ENCODE measurements around the gene CEP104.

Gene CEP104

DNA sequence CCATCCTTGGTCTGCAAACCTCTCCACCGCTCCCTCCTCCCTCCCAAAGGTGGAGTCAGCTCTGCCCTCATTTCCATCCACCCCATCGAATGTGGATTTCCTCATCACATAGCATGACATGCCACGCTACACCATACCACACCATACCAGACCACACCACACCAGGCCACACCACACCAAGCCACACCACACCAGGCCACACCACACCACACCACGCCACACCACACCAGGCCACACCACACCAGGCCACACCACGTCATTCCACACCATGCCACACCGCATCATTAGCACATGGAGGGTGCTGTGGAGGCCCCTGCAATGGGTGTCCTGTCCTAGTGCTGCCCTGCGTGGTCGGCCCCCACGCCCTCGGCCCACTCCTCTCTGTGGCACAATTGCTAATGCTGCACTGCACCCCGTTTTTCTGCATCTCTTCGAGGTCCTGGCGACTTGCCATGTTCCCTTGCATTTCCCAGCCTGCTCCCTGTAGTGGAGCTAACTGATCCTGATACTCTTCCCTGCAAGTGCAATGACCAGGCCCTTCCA lies 11.5 kb upstream of the CEP104 start:
- no peak for DNase-seq (ENCODE audit: low read depth)

DNA sequence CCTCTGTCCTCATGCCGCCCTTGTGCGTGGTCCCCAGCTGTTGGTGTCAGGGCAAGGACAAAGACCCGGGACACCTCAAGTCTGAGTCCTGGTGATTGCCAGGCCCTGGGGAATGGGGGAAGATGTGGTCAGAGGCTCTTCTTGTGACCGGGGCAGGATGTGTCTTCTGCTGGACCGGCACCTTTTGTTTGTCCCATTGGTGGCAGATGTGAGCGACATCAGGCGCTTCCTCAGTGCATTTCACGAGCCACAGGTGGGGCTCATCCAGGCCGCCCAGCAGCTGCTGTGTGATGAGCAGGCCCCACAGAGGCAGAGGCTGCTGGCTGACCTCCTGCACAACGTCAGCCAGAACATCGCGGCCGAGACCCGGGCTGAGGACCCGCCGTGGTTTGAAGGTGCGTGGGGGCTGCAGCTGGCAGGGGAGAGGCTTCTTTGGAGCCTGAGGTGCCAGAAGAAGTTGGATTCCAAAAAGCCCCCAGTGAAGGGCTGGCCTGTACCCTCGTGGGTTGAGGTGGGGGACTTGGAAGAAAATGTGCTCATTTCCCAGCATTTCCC lies 8.7 kb upstream of the CEP104 start:
- no peak for DNase-seq (ENCODE audit: low read depth)

DNA sequence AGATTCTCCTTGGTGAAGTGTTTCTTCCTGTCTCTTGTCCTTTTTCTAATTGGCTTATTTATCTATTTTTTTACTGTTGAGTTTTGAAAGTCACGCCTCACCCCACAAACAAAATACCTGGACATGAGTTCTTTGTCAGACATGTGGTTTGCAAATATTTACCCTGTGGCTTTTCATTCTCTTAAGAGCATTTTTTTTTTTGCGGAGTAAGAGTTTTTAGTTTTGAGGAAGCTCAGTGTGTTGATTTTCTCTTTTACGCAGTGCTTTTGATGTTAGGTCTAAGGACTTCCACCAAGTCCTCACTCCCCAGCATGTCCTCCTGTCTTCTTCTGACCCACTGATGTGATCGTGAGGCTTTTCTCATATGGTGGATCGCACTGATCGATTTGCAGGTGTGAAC lies 7.9 kb upstream of the CEP104 start:
- no peak for DNase-seq (ENCODE audit: low read depth)

DNA sequence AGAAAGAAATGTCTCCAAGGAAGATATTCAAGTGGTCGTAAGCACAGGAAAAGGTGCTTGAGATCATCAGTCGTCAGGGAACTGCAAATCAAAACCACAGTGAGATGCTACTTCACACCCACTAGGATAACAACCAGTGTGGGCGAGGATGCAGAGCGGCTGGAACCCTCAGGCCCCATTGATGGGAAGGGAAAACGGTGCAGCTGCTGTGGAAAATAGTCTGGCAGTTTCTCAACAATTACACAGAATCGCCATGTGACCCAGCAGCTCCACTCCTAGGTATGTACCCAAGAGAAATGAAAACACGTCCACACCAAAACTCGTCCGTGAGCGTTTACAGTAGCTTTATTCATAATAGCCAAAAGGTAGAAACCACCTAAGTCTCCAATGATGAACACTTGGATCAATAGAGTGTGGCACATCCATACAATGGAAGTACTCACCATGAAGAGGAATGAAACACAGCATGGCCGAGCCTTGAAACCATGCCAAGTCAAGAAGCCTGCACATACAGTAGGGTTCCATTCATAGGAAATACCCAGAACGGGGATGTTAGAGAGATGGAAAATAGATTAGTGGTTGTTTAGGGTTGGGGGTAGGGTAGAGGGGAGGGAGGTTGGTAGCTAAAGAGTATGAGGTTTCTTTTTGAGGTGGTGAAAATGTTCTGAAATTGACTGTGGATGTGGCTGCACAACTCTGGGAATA lies 6.4 kb upstream of the CEP104 start:
- no peak for DNase-seq (ENCODE audit: low read depth)

DNA sequence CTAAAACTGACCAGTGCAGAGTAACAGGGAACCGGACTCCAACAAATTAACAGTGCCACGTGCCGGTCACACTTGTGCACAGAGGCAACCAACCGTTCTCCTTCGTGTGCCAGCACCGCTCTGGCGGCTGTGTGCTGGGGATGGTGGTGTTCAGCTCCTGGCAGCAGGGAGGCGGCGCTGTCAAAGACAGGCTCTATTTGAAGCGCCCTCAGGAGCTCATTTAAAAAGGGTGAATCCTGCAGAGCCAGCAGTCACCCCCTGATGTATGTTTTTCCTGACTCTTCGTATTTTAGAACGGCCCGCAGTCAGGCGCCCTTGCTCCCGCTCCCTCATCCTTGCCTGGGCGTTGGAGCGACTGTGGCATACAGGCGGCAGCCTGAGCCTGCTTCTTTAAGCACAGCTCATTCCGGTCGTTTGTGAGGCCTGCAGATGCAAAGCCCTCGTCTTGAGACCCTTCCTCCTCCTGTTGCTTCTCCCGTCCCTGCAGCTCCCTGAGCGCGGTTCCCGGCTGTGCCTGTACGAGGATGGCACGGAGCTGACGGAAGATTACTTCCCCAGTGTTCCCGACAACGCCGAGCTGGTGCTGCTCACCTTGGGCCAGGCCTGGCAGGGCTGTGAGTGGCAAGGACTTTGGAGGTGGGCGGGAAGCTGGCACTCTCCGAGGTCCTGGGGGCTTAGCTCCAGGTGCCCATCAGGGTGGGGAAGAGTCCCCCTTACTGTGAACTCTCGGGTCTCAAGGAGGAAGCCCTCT lies 1.4 kb upstream of the CEP104 start:
- DNase-seq (ENCODE audit: low read depth), result no peak

GRCh38 chr1:3857791-3858129 lies 749 bp upstream of the CEP104 start:
- DNase-seq (ENCODE audit: low read depth), result no peak

DNA sequence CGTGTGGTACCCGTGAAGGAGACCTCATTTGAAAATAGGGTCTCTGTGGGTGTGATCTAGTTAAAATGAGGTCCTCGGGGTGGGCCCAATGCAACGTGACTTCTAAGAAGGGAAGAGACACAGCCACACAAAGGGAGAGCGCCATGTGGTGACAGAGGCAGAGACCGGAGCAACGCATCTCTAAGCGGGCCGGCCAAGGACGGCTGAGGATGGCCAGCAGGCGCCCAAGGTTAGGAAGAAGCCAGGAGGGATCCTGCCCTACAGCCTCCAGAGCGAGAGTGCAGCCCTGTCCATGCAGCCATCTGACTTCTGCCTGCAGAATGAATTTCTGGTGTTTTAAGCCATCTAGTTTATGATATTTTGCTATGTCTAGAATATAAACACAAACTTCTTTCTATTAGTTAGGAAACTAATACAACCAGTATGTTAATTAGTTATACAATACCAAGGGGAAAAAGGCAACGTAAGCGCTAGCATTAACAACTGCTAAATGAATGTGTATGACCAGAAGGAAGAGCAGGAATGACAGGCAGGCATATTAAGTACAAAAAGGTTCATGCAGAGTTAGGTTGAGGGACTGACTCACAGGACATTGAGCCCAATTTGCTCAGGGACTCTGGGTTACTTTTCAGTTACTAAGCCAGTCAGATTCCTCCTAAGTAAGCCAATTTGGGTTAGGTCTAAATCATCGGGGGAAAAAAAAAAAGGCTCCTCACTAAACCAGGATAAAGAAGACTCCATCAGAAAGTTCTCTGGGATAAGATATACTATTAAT lies 4.1 kb downstream of the CEP104 start:
- DNase-seq (ENCODE audit: low read depth), result no peak

DNA sequence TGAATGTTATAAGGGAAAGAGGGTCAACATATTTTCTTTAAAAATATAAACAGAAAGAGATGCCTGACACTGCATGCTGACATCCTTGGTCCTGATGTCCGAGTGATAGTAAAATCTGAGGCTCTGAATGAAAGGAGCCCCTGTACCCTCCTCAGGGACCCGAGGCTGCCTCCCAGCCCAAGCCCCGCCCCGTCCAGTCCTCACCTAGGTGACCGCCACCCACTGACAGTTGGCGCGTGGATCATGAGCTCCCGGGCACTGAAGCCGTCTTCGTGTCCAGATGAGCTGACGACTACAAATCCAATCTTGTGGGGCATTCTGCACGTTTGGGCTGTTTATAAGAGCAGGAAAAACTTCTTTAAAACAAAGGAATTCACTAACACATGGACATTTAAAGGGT lies 4.9 kb downstream of the CEP104 start:
- DNase-seq (ENCODE audit: low read depth), result no peak

- no peak for DNase-seq (ENCODE audit: low read depth)
Observed at GRCh38 chr1:3851292-3851691, 5.7 kb downstream of the CEP104 start.

- no peak for DNase-seq (ENCODE audit: low read depth)
Observed at GRCh38 chr1:3850857-3851256, 6.2 kb downstream of the CEP104 start.

GRCh38 chr1:3847081-3847480 lies 9.9 kb downstream of the CEP104 start:
- DNase-seq (ENCODE audit: low read depth), result no peak

DNA sequence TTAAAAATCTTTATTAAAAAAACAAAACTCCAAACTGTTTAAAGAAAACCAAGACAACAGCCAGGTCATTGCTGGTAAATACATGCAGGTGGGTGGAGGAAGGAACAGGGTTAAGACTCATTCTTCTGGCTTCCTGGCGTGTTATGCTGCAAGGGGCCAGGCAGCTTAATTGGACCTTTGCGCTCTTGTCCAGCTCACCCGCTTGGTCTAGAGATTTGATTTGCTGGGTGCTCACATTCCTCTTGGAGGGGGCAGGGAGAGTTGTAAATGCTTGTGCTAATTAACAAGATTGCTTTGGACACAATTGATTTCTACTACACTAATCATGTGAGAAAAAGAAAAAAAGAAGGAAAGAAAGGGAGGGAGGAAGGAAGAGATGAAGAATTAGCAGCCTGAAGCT lies 10.5 kb downstream of the CEP104 start:
- DNase-seq (ENCODE audit: low read depth), result no peak

GRCh38 chr1:3842912-3843311 lies 14.1 kb downstream of the CEP104 start:
- DNase-seq (ENCODE audit: low read depth), result no peak

GRCh38 chr1:3841491-3841890 lies 15.5 kb downstream of the CEP104 start:
- no peak for DNase-seq (ENCODE audit: low read depth)

- no peak for DNase-seq (ENCODE audit: low read depth)
Observed at GRCh38 chr1:3838788-3839187, 18.2 kb downstream of the CEP104 start.

DNA sequence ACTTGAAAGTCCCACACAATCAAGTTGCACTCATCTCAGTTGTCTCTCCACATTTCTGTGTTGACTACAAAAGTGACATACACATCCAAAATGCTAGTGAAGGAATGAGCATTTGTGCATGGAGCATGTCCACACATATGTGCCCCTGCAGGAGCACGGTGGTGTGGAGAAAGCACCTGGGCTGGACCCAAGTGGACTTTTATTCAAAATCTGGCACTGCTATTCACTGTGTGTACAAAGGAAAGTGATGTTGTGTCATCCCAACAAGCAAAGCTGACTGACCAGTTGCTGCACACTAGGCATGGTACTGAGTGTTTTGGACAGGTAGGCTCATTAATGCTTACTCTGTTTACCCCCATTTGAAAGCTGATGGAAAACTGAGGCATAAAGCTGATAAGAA lies 19.3 kb downstream of the CEP104 start:
- DNase-seq (ENCODE audit: low read depth), result no peak

GRCh38 chr1:3837200-3837599 lies 19.8 kb downstream of the CEP104 start:
- no peak for DNase-seq (ENCODE audit: low read depth)

DNA sequence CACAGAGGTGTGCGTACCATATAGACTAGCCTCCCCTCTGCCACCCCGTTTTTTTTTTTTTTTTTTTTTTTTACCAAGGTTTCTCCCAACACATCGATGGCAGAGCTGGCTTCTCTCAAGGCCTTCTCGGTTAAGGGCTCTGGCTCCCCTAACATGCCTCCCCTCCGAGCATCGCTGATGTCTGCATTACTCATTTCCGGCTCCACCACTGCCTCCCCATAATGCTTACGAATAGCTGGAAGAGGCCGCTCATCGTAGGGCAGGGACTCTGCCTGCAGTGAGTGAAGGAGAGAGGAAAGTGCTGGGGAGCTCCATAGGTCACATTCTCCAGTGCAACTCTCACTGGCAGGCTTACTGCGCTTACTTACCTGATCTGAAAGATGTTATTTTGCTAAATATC lies 20.6 kb downstream of the CEP104 start:
- no peak for DNase-seq (ENCODE audit: low read depth)

DNA sequence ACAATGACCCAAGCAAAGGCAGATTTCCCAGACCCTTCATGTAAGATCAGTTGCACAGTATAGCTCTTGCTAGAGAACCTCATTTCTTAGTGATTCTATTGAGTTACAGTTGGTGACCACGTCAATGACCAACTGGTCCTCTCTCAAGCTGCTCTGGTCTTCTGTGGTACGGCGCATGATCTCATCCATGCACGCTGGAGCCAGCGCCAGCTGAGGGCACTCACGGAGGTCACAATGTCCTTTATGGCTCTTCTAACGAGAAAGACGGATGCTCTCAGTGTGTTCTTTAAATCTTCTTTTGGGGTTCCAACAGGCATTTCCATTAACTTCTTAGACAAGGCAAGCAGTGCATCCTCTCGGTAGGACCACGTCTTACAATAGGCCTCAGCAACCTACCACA lies 22.3 kb downstream of the CEP104 start:
- no peak for DNase-seq (ENCODE audit: low read depth)

- no peak for DNase-seq (ENCODE audit: low read depth)
Observed at GRCh38 chr1:3831689-3832088, 25.3 kb downstream of the CEP104 start.

DNA sequence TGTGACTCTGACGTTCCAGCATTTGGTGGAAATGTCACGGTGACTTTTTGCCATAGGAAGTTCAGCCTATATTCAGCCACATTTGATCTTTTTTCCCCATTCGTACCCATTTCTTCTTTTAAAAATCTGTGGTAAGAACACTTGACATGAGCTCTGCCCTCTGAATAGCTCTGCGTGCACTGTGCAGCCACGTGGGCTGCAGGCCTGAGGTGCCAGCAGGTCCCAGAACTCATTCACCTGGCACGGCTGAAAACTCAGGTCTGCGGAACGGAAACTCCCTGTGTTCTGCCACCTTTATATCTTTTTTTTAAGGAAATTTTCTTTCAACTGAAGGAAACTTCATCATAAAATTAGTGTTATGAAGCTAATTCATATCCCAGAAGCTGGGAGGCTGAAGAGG lies 28.6 kb downstream of the CEP104 start:
- no peak for DNase-seq (ENCODE audit: low read depth)

DNA sequence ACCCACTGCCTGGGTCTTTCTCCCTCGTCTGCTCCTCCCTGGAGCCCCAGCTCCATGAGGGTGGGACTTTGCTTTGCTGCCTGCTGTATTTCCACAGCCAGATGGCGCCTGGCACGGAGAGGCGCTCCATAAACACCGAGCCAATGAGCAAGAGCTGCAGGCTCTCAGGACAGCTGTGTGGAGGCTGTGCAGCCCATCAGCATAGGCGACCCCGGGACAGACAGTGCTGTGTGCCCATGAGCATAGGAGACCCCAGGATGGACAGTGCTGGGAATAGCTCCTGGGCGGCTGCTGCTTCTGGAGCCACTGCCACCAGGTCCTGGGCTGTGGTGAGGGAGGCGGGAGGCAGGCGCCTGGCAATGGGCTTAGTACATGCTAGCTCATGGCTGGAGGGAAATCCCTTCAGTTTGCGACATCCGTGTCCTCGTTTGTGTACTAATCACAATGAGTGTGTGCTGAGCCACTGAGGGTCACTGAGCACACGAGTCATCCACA lies 29.2 kb downstream of the CEP104 start:
- no peak for DNase-seq (ENCODE audit: low read depth)

Data from non-pigmented ciliary epithelial cell (primary cell).